ENCODE measurements around the gene PCDHAC2. TPM values are rescaled to one million over a fixed set of nuclear protein-coding genes. Genes with fewer than 3 reads are reported as not detected.
A peak's percentile ranks its signal among the peaks of the same experiment; 100 is the strongest.

The PCDHAC2 gene, protein sequence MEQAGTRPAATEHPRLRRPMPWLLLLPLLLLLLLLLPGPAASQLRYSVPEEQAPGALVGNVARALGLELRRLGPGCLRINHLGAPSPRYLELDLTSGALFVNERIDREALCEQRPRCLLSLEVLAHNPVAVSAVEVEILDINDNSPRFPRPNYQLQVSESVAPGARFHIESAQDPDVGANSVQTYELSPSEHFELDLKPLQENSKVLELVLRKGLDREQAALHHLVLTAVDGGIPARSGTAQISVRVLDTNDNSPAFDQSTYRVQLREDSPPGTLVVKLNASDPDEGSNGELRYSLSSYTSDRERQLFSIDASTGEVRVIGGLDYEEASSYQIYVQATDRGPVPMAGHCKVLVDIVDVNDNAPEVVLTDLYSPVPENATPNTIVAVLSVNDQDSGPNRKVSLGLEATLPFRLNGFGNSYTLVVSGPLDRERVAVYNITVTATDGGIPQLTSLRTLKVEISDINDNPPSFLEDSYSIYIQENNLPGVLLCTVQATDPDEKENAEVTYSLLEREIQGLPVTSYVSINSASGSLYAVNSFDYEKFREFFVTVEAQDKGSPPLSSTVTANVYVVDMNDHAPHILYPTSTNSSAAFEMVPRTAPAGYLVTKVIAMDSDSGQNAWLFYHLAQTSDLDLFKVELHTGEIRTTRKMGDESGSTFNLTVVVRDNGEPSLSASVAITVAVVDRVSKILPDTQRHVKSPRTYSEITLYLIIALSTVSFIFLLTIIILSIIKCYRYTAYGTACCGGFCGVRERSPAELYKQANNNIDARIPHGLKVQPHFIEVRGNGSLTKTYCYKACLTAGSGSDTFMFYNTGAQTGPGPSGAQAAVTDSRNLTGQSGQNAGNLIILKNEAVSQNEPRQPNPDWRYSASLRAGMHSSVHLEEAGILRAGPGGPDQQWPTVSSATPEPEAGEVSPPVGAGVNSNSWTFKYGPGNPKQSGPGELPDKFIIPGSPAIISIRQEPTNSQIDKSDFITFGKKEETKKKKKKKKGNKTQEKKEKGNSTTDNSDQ
- 21.2 and 24.2 TPM in 2 replicates for total RNA-seq (2014; rRNA removed; shearing (Covaris generic))

- peaks cover 15% of the 10 kb centered on the region for H3K27me3 ChIP-seq (ENCODE audit: control insufficient read depth, insufficient read depth, low read length)
- no peaks in the 10 kb centered on the region for H3K36me3 ChIP-seq (replicated peaks; ENCODE audit: control insufficient read depth, insufficient read depth, low read length)
- peak; percentile 78 for DNase-seq
- peak within 1 kb of the TSS; percentile 75 for H3K4me3 ChIP-seq (ENCODE audit: insufficient read depth, low read depth, low read length)
Observed at GRCh38 chr5:140966293-140967225, at the start of gene PCDHAC2. Gene PCDHAC2 (plus strand): TSS chr5:140966476. CDS start chr5:140966767, 291 bp downstream.

DNA sequence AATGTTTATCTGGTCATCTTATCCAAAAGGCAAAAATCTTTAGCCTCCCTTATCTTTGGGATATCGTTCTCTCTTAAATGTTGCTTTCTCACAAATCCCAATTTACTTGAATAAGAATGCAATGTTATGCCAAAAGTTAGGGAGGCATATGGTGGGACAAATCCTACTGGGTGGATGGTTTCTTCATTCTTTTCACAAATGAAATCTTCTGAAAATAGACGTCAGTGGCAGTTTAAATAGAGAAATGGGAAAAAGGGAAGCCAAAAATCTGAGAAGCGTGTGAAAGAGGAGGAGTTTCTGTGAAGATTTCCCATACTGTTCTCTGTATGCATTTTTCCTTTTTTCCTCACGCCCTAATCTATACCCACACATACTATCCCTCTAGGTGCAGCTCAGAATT lies 42.7 kb upstream of the PCDHAC2 start:
- peaks cover 20% of the 10 kb centered on the region for H3K27me3 ChIP-seq (ENCODE audit: control insufficient read depth, insufficient read depth, low read length)
- H3K36me3 ChIP-seq (replicated peaks; ENCODE audit: control insufficient read depth, insufficient read depth, low read length), result no peaks in the 10 kb centered on the region
- no peak for DNase-seq
- H3K4me3 ChIP-seq (ENCODE audit: insufficient read depth, low read depth, low read length), result no peak overlapping the region

GRCh38 chr5:140925806-140926442 lies 40.4 kb upstream of the PCDHAC2 start, which contains the start of gene PCDHAC1:
Gene PCDHAC1 (plus strand): TSS chr5:140926299. CDS start chr5:140926893, 594 bp downstream.
- H3K27me3 ChIP-seq (ENCODE audit: control insufficient read depth, insufficient read depth, low read length), result peaks cover 20% of the 10 kb centered on the region
- H3K4me3 ChIP-seq (ENCODE audit: insufficient read depth, low read depth, low read length), result peak within 1 kb of the TSS; percentile 54
- no peaks in the 10 kb centered on the region for H3K36me3 ChIP-seq (replicated peaks; ENCODE audit: control insufficient read depth, insufficient read depth, low read length)
- peak; percentile 79 for DNase-seq

GRCh38 chr5:140926443-140927227 lies 39.6 kb upstream of the PCDHAC2 start:
- Histone ChIP-seq H3K4me3 (ENCODE audit: insufficient read depth, low read depth, low read length) (peak overlapping the region; percentile 54), H3K27me3 (ENCODE audit: control insufficient read depth, insufficient read depth, low read length) (peaks cover 20% of the 10 kb centered on the region), H3K36me3 (replicated peaks; ENCODE audit: control insufficient read depth, insufficient read depth, low read length) (no peaks in the 10 kb centered on the region)
- DNase-seq, result peak; percentile 90

DNA sequence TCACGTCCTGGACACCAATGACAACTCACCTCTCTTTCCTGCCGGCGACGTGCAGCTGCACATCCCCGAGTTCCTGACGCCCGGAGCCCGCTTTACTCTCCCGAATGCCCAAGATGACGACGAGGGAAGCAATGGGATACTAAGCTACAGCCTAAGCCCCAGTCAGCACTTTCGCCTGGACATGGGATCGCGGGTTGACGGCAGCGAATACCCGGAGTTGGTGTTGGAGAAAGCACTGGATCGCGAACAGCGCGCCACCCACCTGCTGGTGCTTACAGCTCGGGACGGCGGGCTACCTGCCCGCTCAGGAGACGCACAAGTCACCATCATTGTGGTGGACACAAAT lies 39.1 kb upstream of the PCDHAC2 start:
- H3K4me3 ChIP-seq (ENCODE audit: insufficient read depth, low read depth, low read length), result peak overlapping the region; percentile 54
- no peaks in the 10 kb centered on the region for H3K36me3 ChIP-seq (replicated peaks; ENCODE audit: control insufficient read depth, insufficient read depth, low read length)
- peak; percentile 50 for DNase-seq
- H3K27me3 ChIP-seq (ENCODE audit: control insufficient read depth, insufficient read depth, low read length), result peaks cover 20% of the 10 kb centered on the region

DNA sequence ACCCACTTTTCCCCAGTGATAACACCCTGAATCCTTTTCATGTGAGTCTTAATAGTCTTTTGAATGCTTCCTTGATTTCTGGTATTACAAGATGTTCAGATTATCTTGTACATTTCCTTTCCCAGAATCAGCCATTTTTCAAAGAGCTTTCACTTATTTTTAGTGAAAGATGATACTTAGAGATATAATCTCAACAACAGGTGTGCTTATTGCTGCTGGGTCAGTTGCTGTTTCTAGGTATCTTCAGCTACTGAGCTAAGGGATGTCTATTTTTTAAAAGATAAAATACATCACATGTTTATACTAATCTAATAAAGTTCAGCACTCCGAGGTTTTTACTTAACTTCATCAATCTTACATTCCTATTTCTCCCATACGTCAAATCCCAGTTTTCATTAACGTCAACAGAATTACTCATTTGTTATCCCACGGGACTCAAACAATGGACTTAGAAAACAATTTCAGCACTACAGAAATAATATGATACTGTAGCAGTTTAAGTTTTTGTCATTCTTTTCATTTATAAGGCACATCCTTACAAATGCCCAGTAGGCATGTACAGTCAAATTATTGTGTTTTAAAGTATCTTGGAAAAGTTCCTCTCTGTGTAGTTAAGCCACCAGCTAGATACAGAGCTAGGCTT lies 31.2 kb upstream of the PCDHAC2 start:
- no peak for DNase-seq
- H3K27me3 ChIP-seq (ENCODE audit: control insufficient read depth, insufficient read depth, low read length), result no peaks in the 10 kb centered on the region

DNA sequence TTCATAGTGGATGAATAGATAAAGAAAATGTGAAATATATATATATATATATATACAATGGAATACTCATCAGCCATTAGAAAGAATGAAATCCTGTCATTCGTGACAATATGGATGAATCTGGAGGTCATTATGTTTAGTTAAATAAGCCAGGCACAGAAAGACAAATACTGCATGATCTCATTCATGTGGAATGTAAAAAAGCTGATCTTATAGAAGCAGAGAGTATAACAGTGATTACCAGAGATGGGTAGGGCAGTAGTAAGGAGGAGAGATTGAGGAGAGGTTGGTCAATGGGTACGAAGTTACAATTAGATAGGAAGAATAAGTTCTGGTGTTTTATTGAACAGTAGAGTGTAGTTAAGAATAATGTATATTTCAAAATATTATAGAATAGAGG lies 19.7 kb upstream of the PCDHAC2 start:
- no peak for DNase-seq
- H3K4me3 ChIP-seq (ENCODE audit: insufficient read depth, low read depth, low read length), result no peak overlapping the region
- H3K27me3 ChIP-seq (ENCODE audit: control insufficient read depth, insufficient read depth, low read length), result no peaks in the 10 kb centered on the region
- no peaks in the 10 kb centered on the region for H3K36me3 ChIP-seq (replicated peaks; ENCODE audit: control insufficient read depth, insufficient read depth, low read length)

More for the DNA sequence above, 31.2 kb upstream of the PCDHAC2 start:
- Histone ChIP-seq H3K4me3 (ENCODE audit: insufficient read depth, low read depth, low read length) (no peak overlapping the region), H3K36me3 (replicated peaks; ENCODE audit: control insufficient read depth, insufficient read depth, low read length) (no peaks in the 10 kb centered on the region)

GRCh38 chr5:140951636-140952035 lies 14.6 kb upstream of the PCDHAC2 start:
- H3K27me3 ChIP-seq (ENCODE audit: control insufficient read depth, insufficient read depth, low read length), result no peaks in the 10 kb centered on the region
- no peak overlapping the region for H3K4me3 ChIP-seq (ENCODE audit: insufficient read depth, low read depth, low read length)
- DNase-seq, result no peak

GRCh38 chr5:140953234-140953633 lies 13.0 kb upstream of the PCDHAC2 start:
- H3K36me3 ChIP-seq (replicated peaks; ENCODE audit: control insufficient read depth, insufficient read depth, low read length), result no peaks in the 10 kb centered on the region
- H3K4me3 ChIP-seq (ENCODE audit: insufficient read depth, low read depth, low read length), result no peak overlapping the region
- DNase-seq, result no peak
- H3K27me3 ChIP-seq (ENCODE audit: control insufficient read depth, insufficient read depth, low read length), result no peaks in the 10 kb centered on the region

More at GRCh38 chr5:140951636-140952035, 14.6 kb upstream of the PCDHAC2 start:
- no peaks in the 10 kb centered on the region for H3K36me3 ChIP-seq (replicated peaks; ENCODE audit: control insufficient read depth, insufficient read depth, low read length)

GRCh38 chr5:140962190-140962589 lies 4.1 kb upstream of the PCDHAC2 start:
- DNase-seq, result no peak
- Histone ChIP-seq H3K27me3 (ENCODE audit: control insufficient read depth, insufficient read depth, low read length) (peaks cover 6% of the 10 kb centered on the region), H3K36me3 (replicated peaks; ENCODE audit: control insufficient read depth, insufficient read depth, low read length) (no peaks in the 10 kb centered on the region), H3K4me3 (ENCODE audit: insufficient read depth, low read depth, low read length) (no peak overlapping the region)

- no peaks in the 10 kb centered on the region for H3K36me3 ChIP-seq (replicated peaks; ENCODE audit: control insufficient read depth, insufficient read depth, low read length)
- no peak for DNase-seq
- no peak overlapping the region for H3K4me3 ChIP-seq (ENCODE audit: insufficient read depth, low read depth, low read length)
- H3K27me3 ChIP-seq (ENCODE audit: control insufficient read depth, insufficient read depth, low read length), result peaks cover 15% of the 10 kb centered on the region
Observed at GRCh38 chr5:140964356-140964755, 1.9 kb upstream of the PCDHAC2 start.

- Histone ChIP-seq H3K36me3 (replicated peaks; ENCODE audit: control insufficient read depth, insufficient read depth, low read length) (no peaks in the 10 kb centered on the region), H3K4me3 (ENCODE audit: insufficient read depth, low read depth, low read length) (peak overlapping the region; percentile 75), H3K27me3 (ENCODE audit: control insufficient read depth, insufficient read depth, low read length) (peaks cover 15% of the 10 kb centered on the region)
- DNase-seq, result peak; percentile 38
Observed at GRCh38 chr5:140965905-140966292, 377 bp upstream of the PCDHAC2 start.
